ENCODE measurements around the gene LDHD.
"Not testable (repeated sequence)": the region's sequence is repeated elsewhere in the genome, so short reads cannot be mapped to it uniquely, and the experiment has no call there.

Gene LDHD

GRCh38 chr16:75131081-75131480 lies 14.5 kb upstream of the LDHD start:
- no peak for DNase-seq
- Histone ChIP-seq H3K9me3 (ENCODE audit: control insufficient read depth, low read length) (no peaks in the 10 kb centered on the region), H3K27me3 (replicated peaks; ENCODE audit: control insufficient read depth, insufficient read depth, low read length, poor library complexity, severe bottlenecking) (no peaks in the 10 kb centered on the region), H3K4me1 (ENCODE audit: control insufficient read depth, insufficient read depth, low read length, poor library complexity, severe bottlenecking) (peaks cover 2% of the 10 kb centered on the region), H3K4me3 (ENCODE audit: insufficient read depth, low read depth, low read length, poor library complexity, severe bottlenecking) (no peak overlapping the region), H3K36me3 (ENCODE audit: control insufficient read depth, insufficient read depth, low read length) (no peaks in the 10 kb centered on the region), H3K27ac (ENCODE audit: insufficient read depth, low read length, poor library complexity, severe bottlenecking) (no peak overlapping the region)

DNA sequence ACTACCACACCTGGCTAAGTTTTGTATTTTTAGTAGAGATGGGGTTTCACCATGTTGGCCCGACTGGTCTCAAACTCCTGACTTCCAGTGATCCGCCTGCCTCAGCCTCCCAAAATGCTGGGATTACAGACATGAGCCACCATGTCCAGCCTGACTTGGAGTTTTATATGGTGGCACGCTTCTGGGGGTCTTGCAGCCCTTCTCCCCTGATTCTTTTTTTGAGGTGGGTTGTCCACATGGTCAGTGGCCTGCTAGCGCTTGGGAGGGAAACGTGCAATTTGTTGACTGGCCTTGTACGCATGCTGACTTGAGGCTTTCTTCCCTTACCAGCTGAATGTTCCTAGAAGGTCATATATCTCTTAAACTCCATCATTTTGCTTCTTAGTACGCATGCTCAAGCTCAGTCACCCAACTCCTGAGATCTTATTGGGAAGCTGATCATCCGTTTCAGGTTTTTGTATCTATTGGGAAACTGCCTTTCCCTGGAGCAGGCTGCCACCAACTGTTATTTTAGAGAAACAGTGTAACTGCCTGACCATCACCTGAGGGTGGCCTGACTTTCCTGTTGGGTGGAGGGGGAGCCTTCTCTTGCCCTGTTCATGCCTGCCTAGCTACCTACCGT lies 13.7 kb upstream of the LDHD start:
- Histone ChIP-seq H3K27me3 (replicated peaks; ENCODE audit: control insufficient read depth, insufficient read depth, low read length, poor library complexity, severe bottlenecking) (no peaks in the 10 kb centered on the region), H3K4me1 (ENCODE audit: control insufficient read depth, insufficient read depth, low read length, poor library complexity, severe bottlenecking) (peaks cover 2% of the 10 kb centered on the region), H3K9me3 (ENCODE audit: control insufficient read depth, low read length) (no peaks in the 10 kb centered on the region), H3K4me3 (ENCODE audit: insufficient read depth, low read depth, low read length, poor library complexity, severe bottlenecking) (no peak overlapping the region), H3K27ac (ENCODE audit: insufficient read depth, low read length, poor library complexity, severe bottlenecking) (no peak overlapping the region), H3K36me3 (ENCODE audit: control insufficient read depth, insufficient read depth, low read length) (no peaks in the 10 kb centered on the region)
- DNase-seq, result no peak

DNA sequence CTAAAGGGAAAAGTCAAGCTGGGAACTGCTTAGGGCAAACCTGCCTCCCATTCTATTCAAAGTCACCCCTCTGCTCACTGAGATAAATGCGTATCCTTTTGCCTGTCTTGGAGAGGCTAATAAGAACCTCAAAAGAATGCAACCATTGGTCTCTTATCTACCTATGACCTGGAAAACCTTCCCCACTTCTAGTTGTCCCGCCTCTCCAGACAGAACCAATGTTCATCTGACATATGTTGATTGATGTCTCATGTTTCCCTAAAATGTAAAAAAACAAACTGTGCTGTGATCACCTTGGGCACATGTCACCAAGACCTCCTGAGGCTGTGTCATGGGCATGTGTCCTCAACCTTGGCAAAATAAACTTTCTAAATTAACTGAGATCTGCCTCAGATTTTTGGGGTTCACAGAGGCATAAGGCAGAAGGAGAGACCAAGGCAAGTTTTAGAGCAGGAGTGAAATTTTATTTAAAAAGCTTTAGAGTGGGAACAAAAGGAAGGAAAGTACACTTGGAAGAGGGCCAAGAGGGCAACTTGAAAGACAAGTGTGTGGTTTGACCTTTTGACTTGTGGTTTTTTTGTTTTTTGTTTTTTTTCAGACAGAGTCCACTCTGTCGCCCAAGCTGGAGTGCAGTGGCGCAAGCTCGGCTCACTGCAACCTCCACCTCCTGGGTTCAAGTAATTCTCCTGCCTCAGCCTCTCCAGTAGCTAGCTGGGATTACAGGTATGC lies 13.0 kb upstream of the LDHD start:
- H3K27me3 ChIP-seq (replicated peaks; ENCODE audit: control insufficient read depth, insufficient read depth, low read length, poor library complexity, severe bottlenecking); DNase-seq; H3K27ac ChIP-seq (ENCODE audit: insufficient read depth, low read length, poor library complexity, severe bottlenecking); H3K36me3 ChIP-seq (ENCODE audit: control insufficient read depth, insufficient read depth, low read length); H3K4me3 ChIP-seq (ENCODE audit: insufficient read depth, low read depth, low read length, poor library complexity, severe bottlenecking); H3K9me3 ChIP-seq (ENCODE audit: control insufficient read depth, low read length); H3K4me1 ChIP-seq (ENCODE audit: control insufficient read depth, insufficient read depth, low read length, poor library complexity, severe bottlenecking): not testable (repeated sequence)

- H3K27ac ChIP-seq (ENCODE audit: insufficient read depth, low read length, poor library complexity, severe bottlenecking), result no peak overlapping the region
- no peaks in the 10 kb centered on the region for H3K36me3 ChIP-seq (ENCODE audit: control insufficient read depth, insufficient read depth, low read length)
- no peaks in the 10 kb centered on the region for H3K27me3 ChIP-seq (replicated peaks; ENCODE audit: control insufficient read depth, insufficient read depth, low read length, poor library complexity, severe bottlenecking)
- no peak overlapping the region for H3K4me3 ChIP-seq (ENCODE audit: insufficient read depth, low read depth, low read length, poor library complexity, severe bottlenecking)
- H3K9me3 ChIP-seq (ENCODE audit: control insufficient read depth, low read length), result no peaks in the 10 kb centered on the region
- DNase-seq, result no peak
- peaks cover 2% of the 10 kb centered on the region for H3K4me1 ChIP-seq (ENCODE audit: control insufficient read depth, insufficient read depth, low read length, poor library complexity, severe bottlenecking)
Observed at GRCh38 chr16:75127713-75128415, 11.3 kb upstream of the LDHD start.

GRCh38 chr16:75122609-75123008 lies 6.0 kb upstream of the LDHD start:
- H3K4me3 ChIP-seq (ENCODE audit: insufficient read depth, low read depth, low read length, poor library complexity, severe bottlenecking), result no peak overlapping the region
- H3K36me3 ChIP-seq (ENCODE audit: control insufficient read depth, insufficient read depth, low read length), result no peaks in the 10 kb centered on the region
- H3K27me3 ChIP-seq (replicated peaks; ENCODE audit: control insufficient read depth, insufficient read depth, low read length, poor library complexity, severe bottlenecking), result no peaks in the 10 kb centered on the region
- H3K9me3 ChIP-seq (ENCODE audit: control insufficient read depth, low read length), result peaks cover 7% of the 10 kb centered on the region
- DNase-seq, result no peak
- no peak overlapping the region for H3K27ac ChIP-seq (ENCODE audit: insufficient read depth, low read length, poor library complexity, severe bottlenecking)
- no peaks in the 10 kb centered on the region for H3K4me1 ChIP-seq (ENCODE audit: control insufficient read depth, insufficient read depth, low read length, poor library complexity, severe bottlenecking)

DNA sequence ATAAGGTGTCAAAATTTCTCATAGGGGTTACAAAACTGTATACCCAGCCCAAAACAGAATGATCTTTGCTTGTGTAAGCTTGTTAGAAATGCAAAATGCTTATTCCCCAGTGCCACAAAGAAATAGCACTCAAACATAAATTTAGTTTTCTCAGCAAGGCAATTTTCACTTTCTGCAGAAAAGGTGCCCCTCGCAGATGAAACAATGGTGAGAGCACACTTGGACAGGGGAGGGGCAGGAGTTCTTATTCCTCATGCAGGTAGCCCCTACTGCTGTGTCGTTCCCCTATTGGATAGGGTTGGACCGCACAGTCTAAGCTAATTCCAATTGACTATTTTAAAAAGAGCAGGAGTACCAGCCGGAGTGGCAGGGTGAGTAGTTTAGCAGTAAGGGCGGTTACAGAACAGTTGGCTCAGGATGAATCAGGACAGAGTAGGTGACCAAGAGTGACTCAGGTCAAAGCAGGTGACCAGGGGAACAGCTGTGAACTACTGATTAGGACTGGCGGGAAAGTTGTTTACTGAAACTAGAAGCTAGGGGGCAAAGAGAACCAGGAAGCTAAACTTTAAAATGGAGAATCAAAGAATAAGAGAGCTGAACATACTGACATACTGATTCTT lies 5.5 kb upstream of the LDHD start:
- DNase-seq, result no peak
- Histone ChIP-seq H3K4me1 (ENCODE audit: control insufficient read depth, insufficient read depth, low read length, poor library complexity, severe bottlenecking) (no peaks in the 10 kb centered on the region), H3K36me3 (ENCODE audit: control insufficient read depth, insufficient read depth, low read length) (no peaks in the 10 kb centered on the region), H3K27ac (ENCODE audit: insufficient read depth, low read length, poor library complexity, severe bottlenecking) (no peak overlapping the region), H3K9me3 (ENCODE audit: control insufficient read depth, low read length) (peaks cover 7% of the 10 kb centered on the region), H3K27me3 (replicated peaks; ENCODE audit: control insufficient read depth, insufficient read depth, low read length, poor library complexity, severe bottlenecking) (no peaks in the 10 kb centered on the region), H3K4me3 (ENCODE audit: insufficient read depth, low read depth, low read length, poor library complexity, severe bottlenecking) (no peak overlapping the region)

DNA sequence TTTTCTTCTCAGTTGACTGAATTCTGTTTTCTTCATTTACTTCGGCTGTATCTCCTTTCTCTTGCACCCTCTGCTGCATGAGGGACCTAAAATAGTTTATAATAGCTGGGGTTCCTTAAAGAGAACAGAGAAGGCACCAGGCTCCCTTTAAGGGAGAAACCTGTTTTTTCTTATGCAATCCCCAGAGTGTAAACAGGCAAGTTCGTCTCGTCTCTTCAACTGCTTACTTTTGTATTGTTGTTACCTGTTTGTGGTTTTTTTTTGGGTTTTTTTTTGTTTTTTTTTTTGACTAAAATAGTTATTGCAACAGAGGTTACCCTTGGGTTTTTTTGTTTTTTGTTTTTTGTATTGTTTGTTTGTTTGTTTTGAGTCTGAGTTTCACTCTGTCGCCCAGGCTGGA lies 3.7 kb upstream of the LDHD start:
- DNase-seq, result no peak
- no peaks in the 10 kb centered on the region for H3K4me1 ChIP-seq (ENCODE audit: control insufficient read depth, insufficient read depth, low read length, poor library complexity, severe bottlenecking)
- no peak overlapping the region for H3K27ac ChIP-seq (ENCODE audit: insufficient read depth, low read length, poor library complexity, severe bottlenecking)
- peaks cover 7% of the 10 kb centered on the region for H3K9me3 ChIP-seq (ENCODE audit: control insufficient read depth, low read length)
- H3K36me3 ChIP-seq (ENCODE audit: control insufficient read depth, insufficient read depth, low read length), result no peaks in the 10 kb centered on the region
- H3K4me3 ChIP-seq (ENCODE audit: insufficient read depth, low read depth, low read length, poor library complexity, severe bottlenecking), result no peak overlapping the region
- no peaks in the 10 kb centered on the region for H3K27me3 ChIP-seq (replicated peaks; ENCODE audit: control insufficient read depth, insufficient read depth, low read length, poor library complexity, severe bottlenecking)

DNA sequence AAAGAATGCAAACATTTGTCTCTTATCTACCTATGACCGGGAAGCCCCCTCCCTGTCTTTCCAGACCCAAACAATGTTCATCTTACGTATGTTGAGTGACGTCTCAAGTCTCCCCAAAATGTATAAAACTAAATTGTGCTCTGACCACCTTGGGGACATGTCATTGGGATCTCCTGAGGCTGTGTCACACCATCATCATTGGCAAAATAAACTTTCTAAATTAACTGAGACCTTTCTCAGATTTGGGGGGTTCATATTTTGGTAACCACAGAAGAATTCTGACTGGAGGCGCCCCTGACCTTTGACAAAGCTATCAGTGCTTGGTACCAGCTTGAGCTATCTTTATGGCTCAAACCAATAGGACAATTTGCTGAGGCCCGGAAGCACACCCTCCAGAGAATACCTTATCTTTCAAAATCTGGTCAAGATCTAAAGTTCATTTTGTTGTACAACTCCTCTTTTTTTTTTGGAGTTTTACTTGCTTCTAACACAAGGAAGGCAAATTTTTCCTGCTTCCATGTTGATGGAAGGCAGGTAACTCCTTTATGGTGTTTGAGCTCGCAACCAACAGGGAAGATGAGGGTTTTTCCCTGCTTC lies 2.5 kb upstream of the LDHD start:
- no peak overlapping the region for H3K27ac ChIP-seq (ENCODE audit: insufficient read depth, low read length, poor library complexity, severe bottlenecking)
- no peaks in the 10 kb centered on the region for H3K36me3 ChIP-seq (ENCODE audit: control insufficient read depth, insufficient read depth, low read length)
- DNase-seq, result no peak
- H3K9me3 ChIP-seq (ENCODE audit: control insufficient read depth, low read length), result peaks cover 7% of the 10 kb centered on the region
- H3K4me1 ChIP-seq (ENCODE audit: control insufficient read depth, insufficient read depth, low read length, poor library complexity, severe bottlenecking), result no peaks in the 10 kb centered on the region
- H3K27me3 ChIP-seq (replicated peaks; ENCODE audit: control insufficient read depth, insufficient read depth, low read length, poor library complexity, severe bottlenecking), result no peaks in the 10 kb centered on the region
- H3K4me3 ChIP-seq (ENCODE audit: insufficient read depth, low read depth, low read length, poor library complexity, severe bottlenecking), result no peak overlapping the region

GRCh38 chr16:75116911-75117245 lies 298 bp upstream of the LDHD start:
- Histone ChIP-seq H3K4me1 (ENCODE audit: control insufficient read depth, insufficient read depth, low read length, poor library complexity, severe bottlenecking) (no peaks in the 10 kb centered on the region), H3K9me3 (ENCODE audit: control insufficient read depth, low read length) (peaks cover 3% of the 10 kb centered on the region), H3K27me3 (replicated peaks; ENCODE audit: control insufficient read depth, insufficient read depth, low read length, poor library complexity, severe bottlenecking) (no peaks in the 10 kb centered on the region), H3K36me3 (ENCODE audit: control insufficient read depth, insufficient read depth, low read length) (no peaks in the 10 kb centered on the region), H3K4me3 (ENCODE audit: insufficient read depth, low read depth, low read length, poor library complexity, severe bottlenecking) (no peak overlapping the region), H3K27ac (ENCODE audit: insufficient read depth, low read length, poor library complexity, severe bottlenecking) (no peak overlapping the region)
- no peak for DNase-seq

Measured in effector memory CD4-positive, alpha-beta T cell (primary cell).